WTC11 (cell line): Measurements from ENCODE around the gene ERMP1. TPM values are rescaled to one million over a fixed set of nuclear protein-coding genes. Genes with fewer than 3 reads are reported as not detected.

Source experiments
- ATAC-seq: fragments of 200-7000 bp; cut with Tn5 transposase; 2 replicates; pipeline ENCODE4 v1.10.0; 2021; ENCODE audit warnings: mild to moderate bottlenecking, moderate library complexity
- CTCF ChIA-PET: fragments of 300-600 bp; sonication (Branson Sonifier 250); formaldehyde crosslinking; loops from one replicate; lab custom pipeline; 2021; ENCODE audit warnings: antibody characterized with exemption; lab: Charles Lee
- POLR2A ChIA-PET: fragments of 350-600 bp; sonication (Branson Sonifier 250); formaldehyde crosslinking; loops from one replicate; lab custom pipeline; 2021; ENCODE audit warnings: antibody characterized with exemption; lab: Charles Lee
- DNase-seq: peaks from one replicate; pipeline ENCODE4 v3.0.0; 2021; ENCODE audit warnings: low spot score
- H3K27ac Mint-ChIP-seq: 2 replicates; pipeline ENCODE4 v1.8.0; 2021; ENCODE audit warnings: mixed read lengths
- H3K27me3 Mint-ChIP-seq: 2 replicates; pipeline ENCODE4 v1.8.0; 2021; ENCODE audit warnings: low read depth, mild to moderate bottlenecking, moderate library complexity, mixed read lengths
- H3K36me3 Mint-ChIP-seq: 2 replicates; pipeline ENCODE4 v1.8.0; 2021; ENCODE audit warnings: mixed read lengths
- H3K4me1 Mint-ChIP-seq: 2 replicates; pipeline ENCODE4 v1.8.0; 2022; ENCODE audit warnings: mixed read lengths
- H3K4me3 Mint-ChIP-seq: 2 replicates; pipeline ENCODE4 v1.8.0; 2021; ENCODE audit warnings: mild to moderate bottlenecking, moderate library complexity, mixed read lengths
- H3K9me3 Mint-ChIP-seq: 2 replicates; pipeline ENCODE4 v1.8.0; 2021; ENCODE audit warnings: mixed read lengths
- ARID4B ChIP-seq: sonication (generic); formaldehyde crosslinking; IDR thresholded peaks from 2 replicates; pipeline ENCODE4 v1.8.0; 2023; ENCODE audit warnings: missing genetic modification reagents, mild to moderate bottlenecking, borderline replicate concordance
- CREB1 ChIP-seq: sonication (generic); formaldehyde crosslinking; IDR thresholded peaks from 2 replicates; pipeline ENCODE4 v1.8.0; 2023; ENCODE audit warnings: mild to moderate bottlenecking, missing genetic modification reagents
- EMX1 ChIP-seq: fragments of 250-450 bp; sonication (Bioruptor Pico); IDR thresholded peaks from 2 replicates; pipeline ENCODE4 v1.8.0; 2021; ENCODE audit warnings: mild to moderate bottlenecking
- ERG ChIP-seq: fragments of 250-450 bp; sonication (Bioruptor Pico); IDR thresholded peaks from 2 replicates; pipeline ENCODE4 v1.8.0; 2021; ENCODE audit warnings: mild to moderate bottlenecking
- HMGXB4 ChIP-seq: sonication (generic); formaldehyde crosslinking; IDR thresholded peaks from 2 replicates; pipeline ENCODE4 v1.8.1; 2023; ENCODE audit warnings: mild to moderate bottlenecking, moderate library complexity, missing genetic modification reagents
- JAZF1 ChIP-seq: fragments of 250-450 bp; sonication (Bioruptor Pico); IDR thresholded peaks from 2 replicates; pipeline ENCODE4 v1.9.0; 2021; ENCODE audit warnings: moderate library complexity, mild to moderate bottlenecking, inconsistent platforms
- KAT7 ChIP-seq: sonication (generic); formaldehyde crosslinking; IDR thresholded peaks from 2 replicates; pipeline ENCODE4 v1.8.1; 2023; ENCODE audit warnings: missing genetic modification reagents, mild to moderate bottlenecking, borderline replicate concordance
- NFATC4 ChIP-seq: fragments of 250-450 bp; sonication (Bioruptor Pico); IDR thresholded peaks from 2 replicates; pipeline ENCODE4 v1.9.0; 2021; ENCODE audit warnings: mild to moderate bottlenecking
- OVOL2 ChIP-seq: fragments of 250-450 bp; sonication (Bioruptor Pico); IDR thresholded peaks from 2 replicates; pipeline ENCODE4 v1.9.0; 2021; ENCODE audit warnings: mild to moderate bottlenecking, borderline replicate concordance
- SMAD3 ChIP-seq: sonication (generic); formaldehyde crosslinking; IDR thresholded peaks from 2 replicates; pipeline ENCODE4 v1.8.0; 2022; ENCODE audit warnings: missing genetic modification reagents, mild to moderate bottlenecking, borderline replicate concordance
- SMAD4 ChIP-seq: sonication (generic); formaldehyde crosslinking; IDR thresholded peaks from 2 replicates; pipeline ENCODE4 v1.8.0; 2022; ENCODE audit warnings: mild to moderate bottlenecking, missing genetic modification reagents
- SOX15 ChIP-seq: fragments of 250-450 bp; sonication (Bioruptor Pico); IDR thresholded peaks from 2 replicates; pipeline ENCODE4 v1.9.0; 2021; ENCODE audit warnings: mild to moderate bottlenecking
- TEAD1 ChIP-seq: sonication (generic); formaldehyde crosslinking; IDR thresholded peaks from 2 replicates; pipeline ENCODE4 v1.8.0; 2022; ENCODE audit warnings: mild to moderate bottlenecking, missing genetic modification reagents
- ZSCAN18 ChIP-seq: fragments of 250-450 bp; sonication (Bioruptor Pico); IDR thresholded peaks from 2 replicates; pipeline ENCODE4 v2.1.2; 2022; ENCODE audit warnings: mild to moderate bottlenecking, moderate library complexity
- total RNA-seq: library from RNA; stranded (reverse); gene quantifications from 3 replicates; pipeline ENCODE4 v1.2.3, GENCODE V29; 2021
- TF ChIP-seq, protein P1 (sequence below): sonication (generic); formaldehyde crosslinking; IDR thresholded peaks from 2 replicates; pipeline ENCODE4 v1.8.0; 2022; ENCODE audit warnings: mild to moderate bottlenecking, missing genetic modification reagents
- TF ChIP-seq, protein P2 (sequence below): sonication (generic); formaldehyde crosslinking; IDR thresholded peaks from 2 replicates; pipeline ENCODE4 v1.8.1; 2023; ENCODE audit warnings: mild to moderate bottlenecking, missing genetic modification reagents, moderate library complexity
- TF ChIP-seq, protein P3 (sequence below): sonication (generic); formaldehyde crosslinking; conservative IDR thresholded peaks from 2 replicates; pipeline ENCODE4 v1.8.1; 2022; ENCODE audit warnings: mild to moderate bottlenecking, missing genetic modification reagents
- TF ChIP-seq, protein P4 (sequence below): sonication (generic); formaldehyde crosslinking; IDR thresholded peaks from 2 replicates; pipeline ENCODE4 v1.8.1; 2022; ENCODE audit warnings: mild to moderate bottlenecking, missing genetic modification reagents, moderate library complexity, borderline replicate concordance

ERMP1 gene
- total RNA-seq, 1 experiment from 2014 or later = 25.4 TPM

- Mint-ChIP-seq H3K36me3 (peaks cover 43% of the 10 kb centered on the region), H3K27ac (no peak overlapping the region), H3K9me3 (peaks cover 20% of the 10 kb centered on the region), H3K27me3 (peaks cover 5% of the 10 kb centered on the region; the same call in 1 of the 2 replicates), H3K4me3 (no peak overlapping the region), H3K4me1 (peaks cover 12% of the 10 kb centered on the region)
- DNase-seq (no peak), ATAC-seq (no peak)
- CTCF ChIA-PET = no interaction called here
- POLR2A ChIA-PET = interaction anchor here (0.6 kb wide), 1 partner anchor 292 kb away, joined by 3 read pairs; no protein-coding TSS in a partner anchor
- TF ChIP-seq ERG (CRISPR knock-in tag) = no peak
- TF ChIP-seq, protein P1, sequence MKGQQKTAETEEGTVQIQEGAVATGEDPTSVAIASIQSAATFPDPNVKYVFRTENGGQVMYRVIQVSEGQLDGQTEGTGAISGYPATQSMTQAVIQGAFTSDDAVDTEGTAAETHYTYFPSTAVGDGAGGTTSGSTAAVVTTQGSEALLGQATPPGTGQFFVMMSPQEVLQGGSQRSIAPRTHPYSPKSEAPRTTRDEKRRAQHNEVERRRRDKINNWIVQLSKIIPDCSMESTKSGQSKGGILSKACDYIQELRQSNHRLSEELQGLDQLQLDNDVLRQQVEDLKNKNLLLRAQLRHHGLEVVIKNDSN (CRISPR knock-in tag) = no peak
- no peak for TF ChIP-seq SMAD3 (CRISPR knock-in tag)
- TF ChIP-seq, protein P2, sequence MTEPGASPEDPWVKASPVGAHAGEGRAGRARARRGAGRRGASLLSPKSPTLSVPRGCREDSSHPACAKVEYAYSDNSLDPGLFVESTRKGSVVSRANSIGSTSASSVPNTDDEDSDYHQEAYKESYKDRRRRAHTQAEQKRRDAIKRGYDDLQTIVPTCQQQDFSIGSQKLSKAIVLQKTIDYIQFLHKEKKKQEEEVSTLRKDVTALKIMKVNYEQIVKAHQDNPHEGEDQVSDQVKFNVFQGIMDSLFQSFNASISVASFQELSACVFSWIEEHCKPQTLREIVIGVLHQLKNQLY = no peak
- TF ChIP-seq CREB1 (CRISPR knock-in tag) = no peak
- no peak for TF ChIP-seq ZSCAN18 (CRISPR knock-in tag)
- TF ChIP-seq, protein P3, sequence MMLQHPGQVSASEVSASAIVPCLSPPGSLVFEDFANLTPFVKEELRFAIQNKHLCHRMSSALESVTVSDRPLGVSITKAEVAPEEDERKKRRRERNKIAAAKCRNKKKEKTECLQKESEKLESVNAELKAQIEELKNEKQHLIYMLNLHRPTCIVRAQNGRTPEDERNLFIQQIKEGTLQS (CRISPR knock-in tag) = no peak
- TF ChIP-seq HMGXB4 (CRISPR knock-in tag) = no peak
- no peak for TF ChIP-seq TEAD1 (CRISPR knock-in tag)
- TF ChIP-seq, protein P4, sequence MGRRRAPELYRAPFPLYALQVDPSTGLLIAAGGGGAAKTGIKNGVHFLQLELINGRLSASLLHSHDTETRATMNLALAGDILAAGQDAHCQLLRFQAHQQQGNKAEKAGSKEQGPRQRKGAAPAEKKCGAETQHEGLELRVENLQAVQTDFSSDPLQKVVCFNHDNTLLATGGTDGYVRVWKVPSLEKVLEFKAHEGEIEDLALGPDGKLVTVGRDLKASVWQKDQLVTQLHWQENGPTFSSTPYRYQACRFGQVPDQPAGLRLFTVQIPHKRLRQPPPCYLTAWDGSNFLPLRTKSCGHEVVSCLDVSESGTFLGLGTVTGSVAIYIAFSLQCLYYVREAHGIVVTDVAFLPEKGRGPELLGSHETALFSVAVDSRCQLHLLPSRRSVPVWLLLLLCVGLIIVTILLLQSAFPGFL (CRISPR knock-in tag) = no peak
These were observed 46.4 kb downstream of the ERMP1 start for GRCh38 chr9:5786370-5787127.

DNA sequence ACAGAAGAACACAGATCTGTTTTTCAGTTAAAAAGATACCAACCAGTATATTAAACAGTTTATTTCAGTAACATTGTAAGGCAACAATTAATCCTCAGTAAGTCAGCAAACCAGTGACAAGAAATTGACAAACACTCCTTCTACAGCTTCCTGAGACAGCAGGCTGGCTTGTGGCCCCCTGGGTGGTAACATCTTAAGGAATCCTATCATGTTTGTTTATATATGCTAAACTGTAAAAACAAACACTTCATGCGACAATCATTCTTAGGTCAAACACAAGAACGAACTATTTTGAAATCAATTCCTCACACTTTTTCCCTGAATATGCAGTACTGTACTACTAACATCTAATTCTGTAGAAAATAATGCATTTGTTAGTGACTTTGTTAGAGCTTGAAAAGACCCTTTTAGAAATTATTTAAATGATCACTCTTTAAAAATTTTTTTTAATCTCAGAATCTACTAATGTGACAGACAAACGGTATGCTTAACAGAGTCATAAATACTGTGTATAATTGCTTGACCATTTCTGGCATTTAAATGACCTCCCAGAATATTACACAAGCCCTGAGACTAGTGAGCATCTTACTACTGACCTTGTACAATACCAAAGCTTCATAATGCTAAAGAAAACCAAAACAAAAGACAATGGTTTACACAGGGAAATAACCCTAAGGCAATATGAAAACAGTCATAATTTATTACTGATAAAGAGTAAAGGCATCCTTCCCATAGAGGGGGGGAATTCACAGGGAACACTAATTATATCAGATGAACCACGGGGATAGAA is 48.2 kb downstream of the ERMP1 start:
- H3K4me1 Mint-ChIP-seq = peaks cover 12% of the 10 kb centered on the region
- CTCF ChIA-PET = no interaction called here
- peaks cover 38% of the 10 kb centered on the region for H3K9me3 Mint-ChIP-seq
- no peak overlapping the region for H3K27ac Mint-ChIP-seq
- POLR2A ChIA-PET = no interaction called here
- no peak for DNase-seq
- no peak for TF ChIP-seq KAT7 (CRISPR knock-in tag)
- TF ChIP-seq SOX15 (CRISPR knock-in tag) = no peak
- no peak for TF ChIP-seq OVOL2
- no peak for TF ChIP-seq JAZF1 (CRISPR knock-in tag)
- no peak for TF ChIP-seq EMX1
- no peak for TF ChIP-seq SMAD4 (CRISPR knock-in tag)
- no peak for TF ChIP-seq ARID4B (CRISPR knock-in tag)
- no peak for TF ChIP-seq NFATC4 (CRISPR knock-in tag)
- TF ChIP-seq, all 79 proteins: peak for 0
- H3K4me3 Mint-ChIP-seq = no peak overlapping the region
- peaks cover 5% of the 10 kb centered on the region; the same call in 1 of the 2 replicates for H3K27me3 Mint-ChIP-seq
- peaks cover 54% of the 10 kb centered on the region for H3K36me3 Mint-ChIP-seq
- ATAC-seq = peak; percentile 65; the same call in 1 of the 2 replicates
